MM.1S (cell line): ENCODE data around the gene XRCC4.

Experiments
- DNase-seq: peaks from one replicate; pipeline ENCODE4 v3.0.0-alpha.2; 2015
- H2AFZ ChIP-seq: fragments of 300-600 bp; sonication (generic); 2 replicates; pipeline ENCODE4 v1.6.0; 2016; ENCODE audit warnings: antibody characterized with exemption, low read length
- H3F3A ChIP-seq: fragments of 300-600 bp; sonication (generic); 2 replicates; pipeline ENCODE4 v1.6.1; 2016; ENCODE audit warnings: mild to moderate bottlenecking, antibody characterized with exemption, low read length, moderate library complexity, mixed read lengths; ENCODE audit not compliant: insufficient read depth
- H3K27ac ChIP-seq: fragments of 300-600 bp; sonication (generic); 2 replicates; pipeline ENCODE4 v1.5.1; 2016; ENCODE audit warnings: mild to moderate bottlenecking, low read length
- H3K27me3 ChIP-seq: fragments of 300-600 bp; sonication (generic); replicated peaks from 2 replicates; pipeline ENCODE4 v1.6.0; 2016; ENCODE audit warnings: low read length; ENCODE audit not compliant: insufficient read depth
- H3K36me3 ChIP-seq: fragments of 300-600 bp; sonication (generic); replicated peaks from 2 replicates; pipeline ENCODE4 v1.6.1; 2016; ENCODE audit warnings: mild to moderate bottlenecking, low read length, mixed read lengths; ENCODE audit not compliant: insufficient read depth
- H3K4me1 ChIP-seq: fragments of 300-600 bp; sonication (generic); 2 replicates; pipeline ENCODE4 v1.6.1; 2016; ENCODE audit warnings: low read length, mixed read lengths
- H3K4me2 ChIP-seq: fragments of 300-600 bp; sonication (generic); 2 replicates; pipeline ENCODE4 v1.6.0; 2016; ENCODE audit warnings: low read depth, low read length
- H3K4me3 ChIP-seq: fragments of 300-600 bp; sonication (generic); 2 replicates; pipeline ENCODE4 v1.5.1; 2016; ENCODE audit warnings: low read length, mixed read lengths
- H3K79me2 ChIP-seq: fragments of 300-600 bp; sonication (generic); 2 replicates; pipeline ENCODE4 v1.6.1; 2016; ENCODE audit warnings: mixed run types, low read length, mixed read lengths
- H3K9ac ChIP-seq: fragments of 300-600 bp; sonication (generic); 2 replicates; pipeline ENCODE4 v1.6.1; 2016; ENCODE audit warnings: low read length, mixed read lengths
- H3K9me2 ChIP-seq: fragments of 300-600 bp; sonication (generic); replicated peaks from 2 replicates; pipeline ENCODE4 v1.6.1; 2016; ENCODE audit warnings: mild to moderate bottlenecking, low read length, mixed read lengths; ENCODE audit not compliant: insufficient read depth
- H3K9me3 ChIP-seq: fragments of 300-600 bp; sonication (generic); replicated peaks from 2 replicates; pipeline ENCODE4 v1.6.1; 2016; ENCODE audit warnings: mild to moderate bottlenecking, low read length, mixed read lengths; ENCODE audit not compliant: insufficient read depth
- H4K20me1 ChIP-seq: fragments of 300-600 bp; sonication (generic); 2 replicates; pipeline ENCODE4 v1.6.1; 2016; ENCODE audit warnings: mild to moderate bottlenecking, low read length, moderate library complexity, mixed read lengths; ENCODE audit not compliant: insufficient read depth
- CTCF ChIP-seq: fragments of 300-600 bp; sonication (generic); IDR thresholded peaks from 2 replicates; pipeline ENCODE4 v1.5.1; 2016; ENCODE audit warnings: antibody characterized with exemption, low read length, mixed read lengths
- EZH2 ChIP-seq: fragments of 300-600 bp; sonication (generic); optimal IDR thresholded peaks from 2 replicates; pipeline ENCODE3; 2017; ENCODE audit warnings: low read depth, mild to moderate bottlenecking, antibody characterized with exemption, low read length, mixed read lengths
- EZH2phosphoT487 ChIP-seq: fragments of 300-600 bp; sonication (generic); IDR thresholded peaks from 2 replicates; pipeline ENCODE4 v1.6.1; 2018; ENCODE audit warnings: antibody characterized with exemption, low read length

XRCC4 gene

GRCh38 chr5:83342465-83342864 lies 265.1 kb downstream of the XRCC4 start:
- Histone ChIP-seq H3F3A (no peaks in the 10 kb centered on the region), H4K20me1 (no peaks in the 10 kb centered on the region), H3K4me2 (no peak overlapping the region), H3K27me3 (no peaks in the 10 kb centered on the region), H3K9me3 (no peaks in the 10 kb centered on the region), H3K4me1 (no peaks in the 10 kb centered on the region), H3K4me3 (no peak overlapping the region), H3K9ac (no peak overlapping the region), H3K27ac (no peak overlapping the region), H3K9me2 (no peaks in the 10 kb centered on the region), H2AFZ (no peak overlapping the region), H3K79me2 (no peaks in the 10 kb centered on the region), H3K36me3 (no peaks in the 10 kb centered on the region)
- DNase-seq: no peak
- no peak for TF ChIP-seq CTCF
- TF ChIP-seq EZH2phosphoT487: no peak
- TF ChIP-seq EZH2: no peak

- no peak for TF ChIP-seq EZH2phosphoT487
- no peak for TF ChIP-seq EZH2
- TF ChIP-seq CTCF: no peak
- no peaks in the 10 kb centered on the region for H3K27me3 ChIP-seq
- no peaks in the 10 kb centered on the region for H3K36me3 ChIP-seq
- no peak overlapping the region for H2AFZ ChIP-seq
- no peaks in the 10 kb centered on the region for H3F3A ChIP-seq
- no peaks in the 10 kb centered on the region for H4K20me1 ChIP-seq
- no peak overlapping the region for H3K27ac ChIP-seq
- no peak overlapping the region for H3K9ac ChIP-seq
- no peaks in the 10 kb centered on the region for H3K9me3 ChIP-seq
- H3K79me2 ChIP-seq: no peaks in the 10 kb centered on the region
- H3K4me2 ChIP-seq: no peak overlapping the region
- no peaks in the 10 kb centered on the region for H3K9me2 ChIP-seq
- no peak for DNase-seq
- H3K4me3 ChIP-seq: no peak overlapping the region
- no peaks in the 10 kb centered on the region for H3K4me1 ChIP-seq
Observed at GRCh38 chr5:83343299-83343698, 266.0 kb downstream of the XRCC4 start.

- Histone ChIP-seq H2AFZ (no peak overlapping the region), H3K27me3 (no peaks in the 10 kb centered on the region), H3K9me3 (no peaks in the 10 kb centered on the region), H3K9me2 (no peaks in the 10 kb centered on the region), H3K4me1 (no peaks in the 10 kb centered on the region), H3K4me2 (no peak overlapping the region), H3K27ac (no peak overlapping the region), H3K4me3 (no peak overlapping the region), H4K20me1 (no peaks in the 10 kb centered on the region), H3K9ac (no peak overlapping the region), H3K79me2 (no peaks in the 10 kb centered on the region), H3K36me3 (no peaks in the 10 kb centered on the region), H3F3A (no peaks in the 10 kb centered on the region)
- no peak for DNase-seq
- TF ChIP-seq EZH2phosphoT487 (no peak), CTCF (no peak), EZH2 (no peak)
Observed at GRCh38 chr5:83345423-83345822, 268.1 kb downstream of the XRCC4 start.
